ENCODE results near the gene NEK5. TPM values are rescaled to one million over a fixed set of nuclear protein-coding genes. Genes with fewer than 3 reads are reported as not detected.
"Not testable (repeated sequence)": the region's sequence is repeated elsewhere in the genome, so short reads cannot be mapped to it uniquely, and the experiment has no call there.

Gene NEK5
- polyA plus RNA-seq, 1 donor (not counting 4 experiments of a cell fraction or from before 2014, with no cell fraction given) = 0.21 TPM

GRCh38 chr13:52164989-52165388 is 36.1 kb upstream of the NEK5 start:
- FAIRE-seq = no peak
- Histone ChIP-seq H3K27ac (ENCODE audit: control insufficient read depth, insufficient read depth, low read length) (no peak overlapping the region), H3K4me3 (ENCODE audit: control insufficient read depth in 2 of 3, extremely low read depth in 1 of 3, insufficient read depth in 2 of 3, low read depth in 1 of 3, low read length in 3 of 3) (no peak overlapping the region), H3K9ac (ENCODE audit: control insufficient read depth, extremely low read depth, insufficient read depth, low read length) (no peak overlapping the region), H3K9me3 (ENCODE audit: control insufficient read depth, low read depth, low read length) (no peaks in the 10 kb centered on the region), H3K79me2 (ENCODE audit: control insufficient read depth, insufficient read depth, low read length) (no peaks in the 10 kb centered on the region), H3K4me2 (ENCODE audit: control insufficient read depth, extremely low read depth, insufficient read depth, low read depth, low read length) (no peak overlapping the region), H3K9me1 (ENCODE audit: control insufficient read depth, extremely low read depth, insufficient read depth, low read length) (no peaks in the 10 kb centered on the region), H3K36me3 (ENCODE audit: control insufficient read depth in 2 of 2, extremely low read depth in 1 of 2, insufficient read depth in 2 of 2, low read length in 2 of 2) (peaks cover 0 to 3% of the 10 kb centered on the region in 2 experiments), H2AFZ (ENCODE audit: control insufficient read depth, low read length) (no peak overlapping the region), H3K27me3 (ENCODE audit: control insufficient read depth, extremely low read depth, insufficient read depth, low read length) (no peaks in the 10 kb centered on the region), H3K4me1 (ENCODE audit: control insufficient read depth, extremely low read depth, insufficient read depth, low read length) (no peaks in the 10 kb centered on the region), H4K20me1 (ENCODE audit: control insufficient read depth, extremely low read depth, insufficient read depth, low read length) (no peaks in the 10 kb centered on the region)
- TF ChIP-seq EZH2 (IDR thresholded peaks at IDR 0.05; ENCODE audit: low read length) = no peak
- TF ChIP-seq CTCF (optimal IDR thresholded peaks at IDR 0.05 in 1 of 3, IDR thresholded peaks at IDR 0.05 in 1 of 3, conservative IDR thresholded peaks at IDR 0.05 in 1 of 3; ENCODE audit: extremely low read depth in 1 of 3, insufficient read depth in 2 of 3, low read length in 3 of 3) = no peak
- DNase-seq (ENCODE audit: low read depth, low spot score) = no peak
- dilution Hi-C loops (cut with MboI; ENCODE audit: extremely low pct_ligation_motif_present, low sequenced_read_pairs) = no loop called here

- H2AFZ ChIP-seq (ENCODE audit: control insufficient read depth, low read length); H3K36me3 ChIP-seq (ENCODE audit: control insufficient read depth in 2 of 2, extremely low read depth in 1 of 2, insufficient read depth in 2 of 2, low read length in 2 of 2); H3K27ac ChIP-seq (ENCODE audit: control insufficient read depth, insufficient read depth, low read length); H4K20me1 ChIP-seq (ENCODE audit: control insufficient read depth, extremely low read depth, insufficient read depth, low read length); H3K4me2 ChIP-seq (ENCODE audit: control insufficient read depth, extremely low read depth, insufficient read depth, low read depth, low read length); DNase-seq (ENCODE audit: low read depth, low spot score); H3K9me1 ChIP-seq (ENCODE audit: control insufficient read depth, extremely low read depth, insufficient read depth, low read length); H3K9me3 ChIP-seq (ENCODE audit: control insufficient read depth, low read depth, low read length); H3K9ac ChIP-seq (ENCODE audit: control insufficient read depth, extremely low read depth, insufficient read depth, low read length); dilution Hi-C loops (cut with MboI; ENCODE audit: extremely low pct_ligation_motif_present, low sequenced_read_pairs); H3K79me2 ChIP-seq (ENCODE audit: control insufficient read depth, insufficient read depth, low read length); H3K27me3 ChIP-seq (ENCODE audit: control insufficient read depth, extremely low read depth, insufficient read depth, low read length); H3K4me1 ChIP-seq (ENCODE audit: control insufficient read depth, extremely low read depth, insufficient read depth, low read length); H3K4me3 ChIP-seq (ENCODE audit: control insufficient read depth in 2 of 3, extremely low read depth in 1 of 3, insufficient read depth in 2 of 3, low read depth in 1 of 3, low read length in 3 of 3): not testable (repeated sequence)
- FAIRE-seq = peak; percentile 97
Measured at GRCh38 chr13:52163878-52164277, 35.0 kb upstream of the NEK5 start.
